Hair follicular keratinocyte (primary cell): ENCODE results near the gene IL34. TPM values are rescaled to one million over a fixed set of nuclear protein-coding genes. Genes with fewer than 3 reads are reported as not detected.

Source experiments
- total RNA-seq: library from RNA; depleted of rRNA; stranded (reverse); fragments of >200 nt; gene quantifications from 2 replicates; pipeline ENCODE4 v1.2.3, GENCODE V29; 2015

IL34 gene
- total RNA-seq = 0.19 TPM in 1 of 2 replicates, not detected in the other

DNA sequence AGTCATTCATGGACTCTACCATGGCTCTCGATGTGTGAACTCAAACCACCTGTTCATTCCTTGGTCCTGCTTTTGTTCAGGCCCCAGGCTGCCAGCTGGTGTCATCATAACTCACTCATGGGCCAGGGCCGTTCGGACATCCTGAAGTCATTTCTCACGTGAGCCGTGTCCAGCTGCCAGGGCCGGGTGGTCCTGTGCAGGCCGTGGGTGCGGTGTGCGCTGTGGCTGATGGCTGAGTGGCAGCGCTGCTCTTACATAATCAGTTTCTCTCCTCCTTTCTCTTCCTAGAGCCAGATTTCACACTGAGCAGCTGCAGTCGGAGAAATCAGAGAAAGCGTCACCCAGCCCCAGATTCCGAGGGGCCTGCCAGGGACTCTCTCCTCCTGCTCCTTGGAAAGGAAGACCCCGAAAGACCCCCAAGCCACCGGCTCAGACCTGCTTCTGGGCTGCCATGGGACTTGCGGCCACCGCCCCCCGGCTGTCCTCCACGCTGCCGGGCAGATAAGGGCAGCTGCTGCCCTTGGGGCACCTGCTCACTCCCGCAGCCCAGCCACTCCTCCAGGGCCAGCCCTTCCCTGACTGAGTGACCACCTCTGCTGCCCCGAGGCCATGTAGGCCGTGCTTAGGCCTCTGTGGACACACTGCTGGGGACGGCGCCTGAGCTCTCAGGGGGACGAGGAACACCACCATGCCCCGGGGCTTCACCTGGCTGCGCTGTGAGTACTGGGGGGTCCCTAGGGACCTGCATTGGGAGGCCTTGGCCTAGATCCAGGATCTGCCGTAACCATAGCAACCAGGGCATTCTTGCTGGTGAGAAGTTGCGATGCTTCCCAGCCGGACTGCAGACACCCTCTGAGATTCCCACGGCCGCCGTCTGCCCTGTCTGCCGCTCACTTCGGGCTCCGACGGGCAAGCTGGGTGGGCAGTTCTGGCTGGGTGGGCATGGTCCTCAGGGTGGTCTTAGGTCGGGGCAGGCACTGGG is at the start of gene IL34:
IL34 (plus strand) TSS at position 300 of the 982 bp plus-strand sequence; CDS start at position 689, 389 bp downstream.

DNA sequence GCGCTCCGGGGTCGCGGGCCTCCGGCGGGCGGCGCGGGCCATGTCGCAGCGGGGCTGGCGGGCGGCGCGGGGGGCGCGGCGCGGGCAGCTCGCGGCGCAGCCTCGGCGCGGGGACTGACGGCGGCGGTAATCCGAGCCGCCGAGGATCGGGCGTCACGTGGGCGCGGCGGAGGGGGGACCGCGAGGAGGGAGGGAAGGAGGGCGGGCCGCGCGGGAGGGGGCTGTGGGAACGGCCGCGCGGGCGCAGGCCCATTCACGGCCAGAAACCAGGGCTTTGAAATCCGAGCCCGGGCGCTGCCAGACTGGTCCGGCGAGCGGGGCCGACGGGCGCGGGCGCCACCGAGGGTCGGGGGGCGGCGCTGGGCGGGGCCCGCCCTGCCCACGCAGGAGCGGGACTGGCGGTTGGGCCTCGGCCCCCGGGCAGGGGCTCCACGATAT is 39.6 kb downstream of the IL34 start, which contains the start of gene MTSS2:
MTSS2 (minus strand) TSS at position 116 of the 438 bp plus-strand sequence. CDS start 262 bp downstream, outside the sequence.

Other genes with a start within 250 kb of the IL34 start
- gene ST3GAL2, start 207.5 kb upstream of the IL34 start, total RNA-seq = 6.6 and 10.9 TPM in 2 replicates
- gene FCSK, start 192.0 kb upstream of the IL34 start, total RNA-seq = 9.8 and 9.9 TPM in 2 replicates
- gene COG4, start 123.0 kb upstream of the IL34 start, total RNA-seq = 41.7 and 45.8 TPM in 2 replicates
- gene SF3B3, start 122.7 kb upstream of the IL34 start, total RNA-seq = 82.2 and 109 TPM in 2 replicates
- gene MTSS2, start 39.5 kb downstream of the IL34 start, total RNA-seq = 24.9 and 28.9 TPM in 2 replicates
- 31.0 and 41.1 TPM in 2 replicates for gene VAC14, start 154.6 kb downstream of the IL34 start, total RNA-seq